Measurements from ENCODE around the gene FAM120A.

The FAM120A gene

DNA sequence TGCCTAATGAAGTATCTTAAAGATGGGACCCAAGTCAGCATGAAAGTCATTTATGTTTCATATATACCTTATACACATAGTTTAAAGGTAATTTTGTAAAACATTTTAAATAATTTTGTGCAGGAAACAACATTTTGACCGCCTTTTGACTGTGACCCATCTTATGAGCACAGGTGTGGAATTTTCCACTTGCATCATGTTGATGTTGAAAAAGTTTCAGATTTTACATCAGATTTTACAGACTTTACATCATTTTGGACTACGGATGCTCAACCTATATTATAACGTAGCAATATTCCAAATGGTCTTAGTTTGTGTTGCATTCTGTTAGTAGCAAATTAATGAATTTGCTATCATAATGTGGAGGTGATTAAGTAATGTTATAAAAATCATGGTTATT is 23.6 kb downstream of the FAM120A start:
- no peak for DNase-seq (ENCODE audit: low spot score)
- Histone ChIP-seq H3K18ac (ENCODE audit: low read length) (no peak overlapping the region), H2BK5ac (ENCODE audit: low read length) (no peak overlapping the region), H3K4me3 (ENCODE audit: low read length in 2 of 2) (no peak overlapping the region), H3K9me3 (replicated peaks in 1 of 2; ENCODE audit: control insufficient read depth in 2 of 2, insufficient read depth in 1 of 2, low read depth in 1 of 2, low read length in 2 of 2) (no peaks in the 10 kb centered on the region), H3K36me3 (replicated peaks in 1 of 2; ENCODE audit: control insufficient read depth in 2 of 2, insufficient read depth in 2 of 2, low read length in 2 of 2) (peaks cover 2 to 66% of the 10 kb centered on the region in 2 donors), H3K27me3 (ENCODE audit: control insufficient read depth in 3 of 3, insufficient read depth in 3 of 3, low read depth in 1 of 3, low read length in 3 of 3) (no peaks in the 10 kb centered on the region), H3K23ac (ENCODE audit: low read depth, low read length, poor library complexity) (no peak overlapping the region), H3K79me1 (ENCODE audit: low read depth, low read length) (no peaks in the 10 kb centered on the region), H2AFZ (ENCODE audit: low read length) (no peak overlapping the region), H2BK12ac (ENCODE audit: low read length) (no peak overlapping the region), H2AK5ac (ENCODE audit: low read depth, low read length) (no peak overlapping the region), H4K91ac (ENCODE audit: low read depth, low read length, poor library complexity) (no peak overlapping the region), H4K8ac (ENCODE audit: low read depth, low read length) (no peak overlapping the region), H3K4me1 (ENCODE audit: control insufficient read depth in 2 of 2, insufficient read depth in 1 of 2, low read depth in 1 of 2, low read length in 2 of 2) (no peaks in the 10 kb centered on the region), H3K4ac (ENCODE audit: low read length) (no peak overlapping the region), H2BK120ac (ENCODE audit: low read depth, low read length) (no peak overlapping the region), H3K14ac (ENCODE audit: low read length) (no peak overlapping the region), H2BK15ac (ENCODE audit: low read length) (no peak overlapping the region), H3K9ac (ENCODE audit: low read depth, low read length, poor library complexity) (no peak overlapping the region), H3K4me2 (ENCODE audit: insufficient read depth, low read length, poor library complexity, severe bottlenecking) (no peak overlapping the region), H3K27ac (replicated peaks; ENCODE audit: low read length) (no peak overlapping the region)
- no CpG with 5 or more reads among the region's 3 CpGs for WGBS, 2 donors (ENCODE audit: extremely low coverage in 2 of 2, insufficient read length in 2 of 2, insufficient replicate concordance in 1 of 2)

GRCh38 chr9:93475856-93476255 is 24.4 kb downstream of the FAM120A start:
- H2BK120ac ChIP-seq (ENCODE audit: low read depth, low read length): no peak overlapping the region
- peaks cover 2% of the 10 kb centered on the region for H3K79me1 ChIP-seq (ENCODE audit: low read depth, low read length)
- H2BK15ac ChIP-seq (ENCODE audit: low read length): no peak overlapping the region
- peaks cover 3 to 72% of the 10 kb centered on the region in 2 donors for H3K36me3 ChIP-seq (replicated peaks in 1 of 2; ENCODE audit: control insufficient read depth in 2 of 2, insufficient read depth in 2 of 2, low read length in 2 of 2)
- no peak overlapping the region for H3K18ac ChIP-seq (ENCODE audit: low read length)
- H2BK12ac ChIP-seq (ENCODE audit: low read length): no peak overlapping the region
- H3K4me3 ChIP-seq (ENCODE audit: low read length in 2 of 2): no peak overlapping the region
- no peak overlapping the region for H3K4ac ChIP-seq (ENCODE audit: low read length)
- H2BK5ac ChIP-seq (ENCODE audit: low read length): no peak overlapping the region
- H4K91ac ChIP-seq (ENCODE audit: low read depth, low read length, poor library complexity): no peak overlapping the region
- WGBS, 2 donors (ENCODE audit: extremely low coverage in 2 of 2, insufficient read length in 2 of 2, insufficient replicate concordance in 1 of 2): no CpG with 5 or more reads among the region's 3 CpGs
- no peak for DNase-seq (ENCODE audit: low spot score)
- H2AFZ ChIP-seq (ENCODE audit: low read length): no peak overlapping the region
- no peak overlapping the region for H2AK5ac ChIP-seq (ENCODE audit: low read depth, low read length)
- no peaks in the 10 kb centered on the region for H3K9me3 ChIP-seq (replicated peaks in 1 of 2; ENCODE audit: control insufficient read depth in 2 of 2, insufficient read depth in 1 of 2, low read depth in 1 of 2, low read length in 2 of 2)
- no peak overlapping the region for H3K14ac ChIP-seq (ENCODE audit: low read length)
- no peak overlapping the region for H3K9ac ChIP-seq (ENCODE audit: low read depth, low read length, poor library complexity)
- H3K4me2 ChIP-seq (ENCODE audit: insufficient read depth, low read length, poor library complexity, severe bottlenecking): no peak overlapping the region
- no peak overlapping the region for H3K23ac ChIP-seq (ENCODE audit: low read depth, low read length, poor library complexity)
- no peaks in the 10 kb centered on the region for H3K27me3 ChIP-seq (ENCODE audit: control insufficient read depth in 3 of 3, insufficient read depth in 3 of 3, low read depth in 1 of 3, low read length in 3 of 3)
- H3K4me1 ChIP-seq (ENCODE audit: control insufficient read depth in 2 of 2, insufficient read depth in 1 of 2, low read depth in 1 of 2, low read length in 2 of 2): peaks cover 0 to 4% of the 10 kb centered on the region in 2 donors
- H3K27ac ChIP-seq (replicated peaks; ENCODE audit: low read length): no peak overlapping the region
- no peak overlapping the region for H4K8ac ChIP-seq (ENCODE audit: low read depth, low read length)

DNA sequence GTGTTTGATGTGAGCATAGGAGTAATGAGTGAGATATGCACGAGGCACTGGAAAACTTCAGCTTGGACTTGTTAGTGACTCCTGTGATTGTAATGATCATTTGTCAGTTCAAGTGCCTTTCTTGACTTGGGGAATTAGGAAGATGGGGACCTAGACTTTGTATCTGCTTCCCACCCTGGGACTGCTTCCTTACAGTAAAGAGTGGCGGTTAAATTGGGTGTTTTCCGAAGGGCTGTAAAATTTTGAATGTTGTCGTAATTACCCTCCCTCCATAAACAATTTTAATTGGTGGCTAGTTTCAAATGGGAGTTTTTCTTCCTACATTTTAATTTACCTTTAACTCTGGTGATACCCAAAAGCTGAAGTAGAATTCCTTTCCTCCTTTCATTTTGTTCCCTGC is 25.4 kb downstream of the FAM120A start:
- H2BK12ac ChIP-seq (ENCODE audit: low read length): no peak overlapping the region

DNA sequence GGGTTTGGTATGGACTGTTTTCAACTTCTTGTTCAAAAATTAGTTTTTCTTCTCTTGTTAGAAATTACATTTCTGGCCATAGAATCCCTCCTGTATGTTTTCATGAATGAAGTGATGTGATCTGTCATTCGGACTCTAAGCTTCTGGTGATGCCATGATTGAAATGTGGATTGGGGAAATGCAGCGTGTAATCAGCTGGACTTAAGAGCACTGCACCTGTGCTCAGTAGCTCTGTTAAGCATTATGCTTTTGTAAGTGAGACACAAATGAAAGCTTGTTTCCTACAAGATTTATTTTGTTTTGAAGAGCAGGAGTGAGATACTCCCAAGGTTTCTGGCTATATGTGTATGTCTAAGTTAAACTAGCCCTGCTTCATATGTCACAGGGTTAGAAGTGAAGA is 25.9 kb downstream of the FAM120A start:
- Histone ChIP-seq H2BK120ac (ENCODE audit: low read depth, low read length) (no peak overlapping the region), H4K8ac (ENCODE audit: low read depth, low read length) (no peak overlapping the region), H3K18ac (ENCODE audit: low read length) (no peak overlapping the region), H3K9me3 (replicated peaks in 1 of 2; ENCODE audit: control insufficient read depth in 2 of 2, insufficient read depth in 1 of 2, low read depth in 1 of 2, low read length in 2 of 2) (no peaks in the 10 kb centered on the region), H2AFZ (ENCODE audit: low read length) (no peak overlapping the region), H2BK15ac (ENCODE audit: low read length) (no peak overlapping the region), H3K79me1 (ENCODE audit: low read depth, low read length) (peaks cover 4% of the 10 kb centered on the region), H2BK5ac (ENCODE audit: low read length) (no peak overlapping the region), H3K27me3 (ENCODE audit: control insufficient read depth in 3 of 3, insufficient read depth in 3 of 3, low read depth in 1 of 3, low read length in 3 of 3) (no peaks in the 10 kb centered on the region), H3K4me2 (ENCODE audit: insufficient read depth, low read length, poor library complexity, severe bottlenecking) (no peak overlapping the region), H2AK5ac (ENCODE audit: low read depth, low read length) (no peak overlapping the region), H3K4me1 (ENCODE audit: control insufficient read depth in 2 of 2, insufficient read depth in 1 of 2, low read depth in 1 of 2, low read length in 2 of 2) (peaks cover 0 to 5% of the 10 kb centered on the region in 2 donors), H3K4ac (ENCODE audit: low read length) (no peak overlapping the region), H2BK12ac (ENCODE audit: low read length) (no peak overlapping the region), H4K91ac (ENCODE audit: low read depth, low read length, poor library complexity) (no peak overlapping the region), H3K23ac (ENCODE audit: low read depth, low read length, poor library complexity) (no peak overlapping the region), H3K9ac (ENCODE audit: low read depth, low read length, poor library complexity) (no peak overlapping the region), H3K27ac (replicated peaks; ENCODE audit: low read length) (no peak overlapping the region), H3K4me3 (ENCODE audit: low read length in 2 of 2) (no peak overlapping the region), H3K14ac (ENCODE audit: low read length) (no peak overlapping the region), H3K36me3 (replicated peaks in 1 of 2; ENCODE audit: control insufficient read depth in 2 of 2, insufficient read depth in 2 of 2, low read length in 2 of 2) (peaks cover 2 to 66% of the 10 kb centered on the region in 2 donors)
- WGBS, 2 donors (ENCODE audit: extremely low coverage in 2 of 2, insufficient read length in 2 of 2, insufficient replicate concordance in 1 of 2): no CpG with 5 or more reads among the region's 2 CpGs
- DNase-seq (ENCODE audit: low spot score): no peak

More for the DNA sequence above, 25.4 kb downstream of the FAM120A start:
- Histone ChIP-seq H3K79me1 (ENCODE audit: low read depth, low read length) (peaks cover 4% of the 10 kb centered on the region), H2BK15ac (ENCODE audit: low read length) (no peak overlapping the region), H3K14ac (ENCODE audit: low read length) (no peak overlapping the region), H3K4me1 (ENCODE audit: control insufficient read depth in 2 of 2, insufficient read depth in 1 of 2, low read depth in 1 of 2, low read length in 2 of 2) (peaks cover 0 to 5% of the 10 kb centered on the region in 2 donors), H3K27me3 (ENCODE audit: control insufficient read depth in 3 of 3, insufficient read depth in 3 of 3, low read depth in 1 of 3, low read length in 3 of 3) (no peaks in the 10 kb centered on the region), H3K9ac (ENCODE audit: low read depth, low read length, poor library complexity) (no peak overlapping the region), H2BK5ac (ENCODE audit: low read length) (no peak overlapping the region), H3K18ac (ENCODE audit: low read length) (no peak overlapping the region), H4K91ac (ENCODE audit: low read depth, low read length, poor library complexity) (no peak overlapping the region), H3K9me3 (replicated peaks in 1 of 2; ENCODE audit: control insufficient read depth in 2 of 2, insufficient read depth in 1 of 2, low read depth in 1 of 2, low read length in 2 of 2) (no peaks in the 10 kb centered on the region), H3K36me3 (replicated peaks in 1 of 2; ENCODE audit: control insufficient read depth in 2 of 2, insufficient read depth in 2 of 2, low read length in 2 of 2) (peaks cover 3 to 67% of the 10 kb centered on the region in 2 donors), H2BK120ac (ENCODE audit: low read depth, low read length) (no peak overlapping the region), H2AFZ (ENCODE audit: low read length) (no peak overlapping the region), H4K8ac (ENCODE audit: low read depth, low read length) (no peak overlapping the region), H3K23ac (ENCODE audit: low read depth, low read length, poor library complexity) (no peak overlapping the region), H3K4ac (ENCODE audit: low read length) (no peak overlapping the region), H3K4me3 (ENCODE audit: low read length in 2 of 2) (no peak overlapping the region), H3K27ac (replicated peaks; ENCODE audit: low read length) (no peak overlapping the region), H2AK5ac (ENCODE audit: low read depth, low read length) (no peak overlapping the region), H3K4me2 (ENCODE audit: insufficient read depth, low read length, poor library complexity, severe bottlenecking) (no peak overlapping the region)
- WGBS, 2 donors (ENCODE audit: extremely low coverage in 2 of 2, insufficient read length in 2 of 2, insufficient replicate concordance in 1 of 2): no CpG with 5 or more reads among the region's 4 CpGs
- no peak for DNase-seq (ENCODE audit: low spot score)

All from neuronal stem cell (in vitro differentiated cells).